C4-2B (cell line): ENCODE results near the gene SH3GLB2.

Source experiments
- ZFX ChIP-seq: fragments of 450-650 bp; IDR thresholded peaks from 2 replicates; pipeline ENCODE4 v1.6.1; 2017
- TF ChIP-seq, protein P1 (sequence below): fragments of 450-650 bp; conservative IDR thresholded peaks from 2 replicates; pipeline ENCODE4 v1.5.1; 2017; ENCODE audit warnings: mild to moderate bottlenecking

DNA sequence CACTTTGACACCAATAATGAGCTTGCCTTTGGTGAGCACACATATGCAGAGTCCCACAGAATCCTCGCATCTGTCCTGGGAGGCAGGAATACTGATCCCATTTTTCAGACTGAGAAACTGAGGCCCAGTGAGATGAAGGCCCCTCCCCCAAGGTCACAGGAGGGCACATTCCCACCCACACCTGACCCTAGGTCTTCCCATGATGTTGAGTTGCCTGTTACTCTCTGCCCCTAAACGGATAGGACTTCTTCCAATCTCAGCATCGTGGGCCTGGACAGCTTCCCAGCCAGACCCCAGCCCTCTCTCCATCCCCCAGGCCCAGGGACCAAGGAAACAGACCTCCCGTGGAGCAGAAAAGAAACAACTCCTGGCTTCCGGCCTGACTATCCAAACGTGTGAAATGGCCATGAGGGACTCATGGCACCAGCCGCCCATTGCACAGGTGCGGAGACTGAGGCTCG, 877 bp downstream of the SH3GLB2 start:
- TF ChIP-seq, protein P1, sequence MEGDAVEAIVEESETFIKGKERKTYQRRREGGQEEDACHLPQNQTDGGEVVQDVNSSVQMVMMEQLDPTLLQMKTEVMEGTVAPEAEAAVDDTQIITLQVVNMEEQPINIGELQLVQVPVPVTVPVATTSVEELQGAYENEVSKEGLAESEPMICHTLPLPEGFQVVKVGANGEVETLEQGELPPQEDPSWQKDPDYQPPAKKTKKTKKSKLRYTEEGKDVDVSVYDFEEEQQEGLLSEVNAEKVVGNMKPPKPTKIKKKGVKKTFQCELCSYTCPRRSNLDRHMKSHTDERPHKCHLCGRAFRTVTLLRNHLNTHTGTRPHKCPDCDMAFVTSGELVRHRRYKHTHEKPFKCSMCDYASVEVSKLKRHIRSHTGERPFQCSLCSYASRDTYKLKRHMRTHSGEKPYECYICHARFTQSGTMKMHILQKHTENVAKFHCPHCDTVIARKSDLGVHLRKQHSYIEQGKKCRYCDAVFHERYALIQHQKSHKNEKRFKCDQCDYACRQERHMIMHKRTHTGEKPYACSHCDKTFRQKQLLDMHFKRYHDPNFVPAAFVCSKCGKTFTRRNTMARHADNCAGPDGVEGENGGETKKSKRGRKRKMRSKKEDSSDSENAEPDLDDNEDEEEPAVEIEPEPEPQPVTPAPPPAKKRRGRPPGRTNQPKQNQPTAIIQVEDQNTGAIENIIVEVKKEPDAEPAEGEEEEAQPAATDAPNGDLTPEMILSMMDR, result no peak
- no peak for TF ChIP-seq ZFX
